Measurements from ENCODE around the gene LOXL1. TPM values are rescaled to one million over a fixed set of nuclear protein-coding genes. Genes with fewer than 3 reads are reported as not detected.

The LOXL1 gene
- total RNA-seq, 4 donors from 2014 or later: 6.2 to 12.9 (median 8.6) TPM

DNA sequence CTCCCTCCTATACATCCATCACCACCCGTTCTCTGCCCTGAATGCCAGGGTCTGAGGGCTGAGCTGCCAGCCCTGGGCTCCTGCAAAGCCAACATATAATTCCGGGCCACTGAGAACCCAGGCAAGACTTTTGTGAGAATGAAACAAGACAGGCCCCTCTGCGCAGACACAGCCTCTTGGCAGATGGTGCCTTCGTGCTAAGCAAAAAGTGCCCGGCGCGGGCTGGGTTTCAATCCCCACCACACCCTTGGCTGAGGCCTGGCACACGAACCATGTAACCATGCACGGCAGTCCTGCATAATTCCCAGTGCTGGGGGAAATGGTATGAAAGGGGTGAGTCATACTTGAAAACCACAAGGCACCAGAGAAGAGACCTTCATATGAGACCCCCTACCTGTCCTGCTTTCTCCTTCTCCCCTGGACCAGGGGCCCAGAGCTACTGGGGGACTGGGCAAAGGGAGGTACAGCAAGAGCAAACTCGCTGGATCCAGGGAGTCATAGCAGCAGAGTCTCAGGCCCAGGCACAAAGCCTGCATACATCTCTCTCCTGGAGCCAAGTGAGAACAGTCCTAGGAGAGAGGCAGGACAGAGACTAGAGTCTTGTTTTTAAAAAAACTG is 26.1 kb upstream of the LOXL1 start:
- no peak for DNase-seq (ENCODE audit: low spot score)
- no peak for ATAC-seq (ENCODE audit: low FRiP score)
- TF ChIP-seq, protein P1, sequence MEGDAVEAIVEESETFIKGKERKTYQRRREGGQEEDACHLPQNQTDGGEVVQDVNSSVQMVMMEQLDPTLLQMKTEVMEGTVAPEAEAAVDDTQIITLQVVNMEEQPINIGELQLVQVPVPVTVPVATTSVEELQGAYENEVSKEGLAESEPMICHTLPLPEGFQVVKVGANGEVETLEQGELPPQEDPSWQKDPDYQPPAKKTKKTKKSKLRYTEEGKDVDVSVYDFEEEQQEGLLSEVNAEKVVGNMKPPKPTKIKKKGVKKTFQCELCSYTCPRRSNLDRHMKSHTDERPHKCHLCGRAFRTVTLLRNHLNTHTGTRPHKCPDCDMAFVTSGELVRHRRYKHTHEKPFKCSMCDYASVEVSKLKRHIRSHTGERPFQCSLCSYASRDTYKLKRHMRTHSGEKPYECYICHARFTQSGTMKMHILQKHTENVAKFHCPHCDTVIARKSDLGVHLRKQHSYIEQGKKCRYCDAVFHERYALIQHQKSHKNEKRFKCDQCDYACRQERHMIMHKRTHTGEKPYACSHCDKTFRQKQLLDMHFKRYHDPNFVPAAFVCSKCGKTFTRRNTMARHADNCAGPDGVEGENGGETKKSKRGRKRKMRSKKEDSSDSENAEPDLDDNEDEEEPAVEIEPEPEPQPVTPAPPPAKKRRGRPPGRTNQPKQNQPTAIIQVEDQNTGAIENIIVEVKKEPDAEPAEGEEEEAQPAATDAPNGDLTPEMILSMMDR (IDR thresholded peaks at IDR 0.05): no peak

DNA sequence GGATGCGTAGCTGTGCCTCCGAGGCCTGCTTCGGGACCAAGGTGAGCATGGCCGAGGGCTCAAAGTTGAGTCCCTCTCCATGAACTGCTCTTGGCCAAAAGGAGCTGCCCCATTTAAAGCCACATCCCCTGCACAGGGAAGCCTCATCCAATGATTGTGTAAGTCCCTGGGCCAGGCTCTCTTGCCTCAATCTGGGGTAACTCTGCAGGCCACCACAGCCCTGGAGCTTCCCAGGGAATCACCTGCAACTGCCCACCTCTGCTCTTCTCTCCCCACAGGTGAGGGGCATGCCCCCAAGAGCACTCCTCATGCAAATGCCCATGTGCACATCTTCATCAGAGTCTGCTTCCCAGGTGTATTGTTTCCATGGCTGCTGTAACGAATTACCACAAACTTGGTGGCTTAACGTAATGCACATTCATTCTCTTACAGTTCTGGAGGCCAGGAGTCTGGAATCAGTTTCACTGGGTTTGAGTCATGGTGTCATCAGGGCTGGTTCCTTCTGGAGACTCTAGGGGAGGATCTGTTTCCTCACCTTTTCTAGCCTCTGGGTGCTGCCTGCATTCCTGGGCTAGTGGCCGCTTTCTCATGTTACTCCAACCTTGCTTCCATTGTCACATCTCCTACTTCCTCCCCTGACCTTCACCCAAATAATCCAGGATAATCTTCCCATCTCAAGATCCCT is 25.0 kb upstream of the LOXL1 start:
- ATAC-seq (ENCODE audit: low FRiP score): no peak
- TF ChIP-seq, protein P1 (IDR thresholded peaks at IDR 0.05): no peak
- no peak for DNase-seq (ENCODE audit: low spot score)

DNA sequence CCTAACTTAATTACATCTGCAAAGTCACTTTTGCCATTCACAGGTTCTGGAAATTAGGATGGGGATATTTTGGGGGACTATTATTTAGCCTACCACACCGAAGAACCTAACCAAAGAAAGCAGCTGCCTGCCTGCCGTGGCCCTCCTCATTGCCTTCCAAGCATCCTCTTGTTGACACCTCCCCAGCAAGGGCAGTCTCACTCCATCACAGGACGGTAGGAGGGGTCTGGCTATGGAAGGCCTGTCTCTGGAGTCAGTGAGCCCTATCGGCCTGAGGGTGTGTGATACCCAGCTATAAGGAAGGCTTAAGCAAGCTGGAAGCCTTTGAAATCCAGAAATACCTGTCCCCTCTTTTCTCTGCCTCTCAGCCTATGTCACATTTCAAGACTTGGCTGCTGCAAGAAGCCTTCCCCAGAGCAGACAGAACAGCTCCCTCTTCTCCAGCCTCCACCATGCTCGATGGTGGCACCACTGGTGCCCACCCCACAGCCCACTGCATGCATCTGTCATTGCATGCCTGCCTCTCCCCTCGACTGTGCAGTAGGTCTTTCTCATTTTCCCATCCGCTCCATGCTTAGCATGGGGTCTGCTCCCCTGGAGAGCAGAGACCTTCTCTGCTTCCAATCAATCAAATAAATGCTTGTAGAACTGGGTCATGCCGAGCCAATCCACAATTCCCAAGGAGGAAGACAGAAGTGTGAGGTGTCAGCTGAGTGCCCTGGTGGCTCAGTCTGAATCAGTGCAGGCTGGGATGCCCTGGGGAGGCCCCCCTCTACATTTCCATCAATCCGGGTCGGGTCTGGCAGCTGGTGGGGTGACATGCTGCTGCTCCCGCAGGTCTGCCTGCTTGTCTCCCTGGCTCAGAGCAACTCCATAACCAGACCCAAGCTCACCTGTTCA is 23.9 kb upstream of the LOXL1 start:
- ATAC-seq (ENCODE audit: low FRiP score): no peak
- TF ChIP-seq, protein P1 (IDR thresholded peaks at IDR 0.05): no peak
- DNase-seq (ENCODE audit: low spot score): no peak

DNA sequence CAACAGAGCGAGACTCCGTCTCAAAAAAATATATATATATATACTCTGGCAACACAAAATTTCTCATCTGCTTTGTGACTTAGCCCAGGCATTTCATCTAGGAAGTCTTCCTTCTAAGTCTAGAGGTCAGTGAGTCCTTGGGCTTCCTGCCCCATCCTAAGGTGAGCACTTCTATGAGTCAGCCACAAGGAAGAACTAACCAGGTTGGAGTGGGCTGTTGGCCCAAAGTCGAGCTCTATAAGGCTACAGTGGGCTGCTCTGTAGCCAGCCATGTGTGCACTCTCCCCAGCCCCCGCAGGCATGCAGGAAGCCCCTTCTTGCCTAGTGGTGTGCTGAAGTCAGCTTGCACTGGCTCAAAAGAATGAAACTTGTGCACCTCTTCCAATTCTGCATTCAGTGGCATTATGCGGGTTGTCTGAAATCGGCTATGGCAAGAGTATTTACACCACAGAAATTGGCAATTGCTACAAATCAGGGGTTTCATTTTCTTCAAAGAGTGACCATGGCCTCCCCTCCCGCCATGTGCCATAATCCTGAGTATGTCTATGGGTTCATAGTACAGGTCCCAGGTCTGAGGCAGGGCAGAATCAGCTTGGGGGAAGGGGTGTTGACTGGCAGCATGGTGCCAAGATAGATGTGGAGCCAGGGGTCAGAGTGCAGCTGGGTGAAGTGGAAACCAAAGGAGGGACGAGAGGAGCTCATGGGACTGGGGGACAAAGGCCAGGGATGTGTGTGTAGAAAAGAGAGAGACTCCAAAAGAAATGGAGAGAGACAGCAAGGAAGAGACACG is 22.0 kb upstream of the LOXL1 start:
- no peak for DNase-seq (ENCODE audit: low spot score)
- no peak for ATAC-seq (ENCODE audit: low FRiP score)
- TF ChIP-seq, protein P1 (IDR thresholded peaks at IDR 0.05): no peak

DNA sequence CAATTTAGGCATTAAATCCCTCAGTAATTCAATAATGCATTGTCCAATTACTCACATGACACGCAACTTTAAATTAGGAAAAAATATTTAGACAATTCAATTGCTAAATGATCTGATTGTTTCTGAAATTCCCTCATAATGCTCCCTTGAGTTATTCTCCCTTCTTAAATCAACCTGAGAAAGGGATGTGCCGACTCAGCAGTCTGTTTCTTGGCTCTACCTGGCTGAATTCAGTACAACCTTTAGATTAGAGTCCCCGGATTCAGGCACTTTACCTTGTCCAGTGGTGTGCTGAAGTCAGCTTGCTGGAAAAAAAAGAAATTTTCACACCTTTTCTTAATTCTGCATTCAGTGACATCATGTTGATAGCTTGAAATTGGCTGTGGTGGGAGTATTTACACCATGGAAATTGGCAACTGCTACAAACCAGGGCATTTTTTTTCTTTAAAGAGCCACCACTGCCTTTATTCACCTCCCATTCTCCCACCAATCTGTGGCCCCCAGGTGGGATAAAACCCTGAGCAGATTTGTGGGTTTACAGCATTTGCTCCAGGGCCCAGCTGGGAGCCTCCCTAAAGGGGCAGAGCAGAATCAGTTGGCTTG is 20.9 kb upstream of the LOXL1 start:
- DNase-seq (ENCODE audit: low spot score) (no peak), ATAC-seq (ENCODE audit: low FRiP score) (no peak)
- TF ChIP-seq, protein P1 (IDR thresholded peaks at IDR 0.05): no peak

DNA sequence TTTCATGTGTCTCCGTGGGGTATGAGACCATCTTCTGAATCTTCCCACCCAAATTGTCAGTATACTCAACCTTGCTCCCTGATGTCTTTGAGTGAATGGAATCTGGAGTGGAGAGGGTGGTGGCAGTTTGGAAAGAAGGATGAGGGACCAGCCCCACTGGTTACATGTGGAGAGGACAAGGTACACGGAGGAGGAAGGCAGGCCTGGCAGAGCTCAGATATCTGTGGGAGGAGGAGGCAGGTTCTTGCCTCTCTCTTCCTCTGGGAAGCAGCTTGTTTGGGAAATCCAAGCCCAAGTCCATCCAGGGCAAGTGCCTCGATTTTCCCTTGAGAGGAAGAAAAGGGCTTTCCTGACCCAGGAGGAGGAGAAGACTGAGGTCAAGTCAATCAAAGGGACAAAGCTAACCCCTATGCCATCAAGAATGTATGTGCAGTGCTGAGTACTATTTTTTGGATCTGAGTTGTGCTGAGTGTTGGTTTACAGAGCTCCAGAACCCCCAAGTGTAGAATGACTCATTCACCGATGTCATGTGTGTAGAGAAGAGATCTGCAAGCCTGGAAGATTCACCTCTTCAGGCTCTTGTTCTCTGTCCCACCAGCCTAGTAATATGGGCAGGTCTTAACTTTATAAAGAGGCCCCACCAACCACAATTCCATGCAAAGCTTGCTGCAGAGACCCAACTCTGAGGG is 19.8 kb upstream of the LOXL1 start:
- ATAC-seq (ENCODE audit: low FRiP score): no peak
- no peak for DNase-seq (ENCODE audit: low spot score)
- TF ChIP-seq, protein P1 (IDR thresholded peaks at IDR 0.05): no peak

Data from omental fat pad (tissue), 4 donors.